Nucleus accumbens (tissue), 56 donors: Measurements from ENCODE around the gene LAMA2.

ENCODE experiments used
- DNase-seq, 56 donors: peaks; one replicate each; lab custom pipeline; 2025; lab: John Stamatoyannopoulos, UW

The LAMA2 gene

DNA sequence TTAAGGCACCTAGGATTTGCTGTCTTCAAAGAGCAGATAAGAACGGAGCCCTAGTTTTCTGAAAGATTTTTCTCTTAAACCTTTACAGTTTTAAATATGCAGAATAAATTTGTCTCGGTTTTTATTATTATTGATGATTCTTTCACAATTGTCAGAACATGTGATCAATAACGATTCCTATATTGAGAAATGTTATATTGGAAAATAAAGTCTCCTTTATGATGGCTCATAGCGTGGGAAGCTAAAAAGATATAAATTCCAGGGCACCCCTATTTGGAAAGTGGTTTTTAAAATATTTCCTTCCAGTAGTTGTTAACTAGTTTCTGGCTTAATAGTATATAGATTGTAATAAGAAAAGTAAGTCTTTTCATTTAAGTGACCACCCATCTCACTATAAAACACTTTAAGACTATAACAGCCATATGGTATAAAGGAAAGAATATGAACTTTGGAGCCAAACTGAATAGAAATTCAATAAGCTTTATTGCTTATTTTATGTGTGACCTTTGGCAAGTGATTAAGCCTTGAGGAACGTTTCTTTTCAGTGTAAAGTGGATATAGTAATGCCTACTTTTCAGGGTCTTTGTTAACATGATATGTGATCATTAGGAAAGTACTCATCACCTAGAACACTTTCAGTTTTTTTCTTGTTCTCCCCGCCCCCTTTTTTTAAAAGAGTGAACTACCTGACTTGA is 369.6 kb downstream of the LAMA2 start:
- DNase-seq = no peak

DNA sequence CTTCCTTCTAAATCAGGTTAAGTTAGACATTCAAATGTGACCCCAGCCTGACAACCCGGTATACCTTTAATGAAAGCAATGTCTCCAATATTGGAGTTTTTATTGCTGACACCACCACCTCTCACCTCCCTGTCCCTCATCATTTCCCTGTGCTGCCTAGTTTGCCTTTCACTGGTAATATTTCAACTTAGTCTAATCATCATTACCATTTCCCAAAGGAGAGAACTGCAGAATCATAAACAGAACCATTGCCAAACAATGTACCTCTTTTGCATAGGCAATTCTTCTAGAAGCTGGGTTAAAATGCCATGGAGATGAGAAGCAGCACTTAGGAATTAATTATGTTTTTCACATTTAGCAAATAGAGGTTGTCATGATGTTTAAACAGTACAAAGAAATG is 370.3 kb downstream of the LAMA2 start:
- DNase-seq = no peak

DNA sequence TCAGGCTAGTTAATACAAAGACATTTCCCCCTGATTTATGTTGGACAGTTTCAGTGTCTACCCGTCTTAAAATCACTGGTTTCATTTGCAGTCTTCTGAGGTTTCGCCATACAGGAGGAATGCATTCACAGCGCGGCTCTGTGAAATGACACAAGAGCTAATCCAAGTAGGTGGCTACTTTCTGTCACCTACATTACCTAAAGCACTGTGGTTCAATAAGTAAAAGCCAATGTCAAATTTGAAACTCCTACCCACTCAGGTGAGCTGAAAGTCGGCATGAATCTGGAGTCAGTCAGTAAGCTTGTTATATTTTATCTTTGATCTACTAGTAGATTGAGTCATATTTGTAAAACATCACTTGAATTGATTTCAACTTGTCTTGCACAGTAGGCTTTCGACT is 370.8 kb downstream of the LAMA2 start:
- no peak for DNase-seq

DNA sequence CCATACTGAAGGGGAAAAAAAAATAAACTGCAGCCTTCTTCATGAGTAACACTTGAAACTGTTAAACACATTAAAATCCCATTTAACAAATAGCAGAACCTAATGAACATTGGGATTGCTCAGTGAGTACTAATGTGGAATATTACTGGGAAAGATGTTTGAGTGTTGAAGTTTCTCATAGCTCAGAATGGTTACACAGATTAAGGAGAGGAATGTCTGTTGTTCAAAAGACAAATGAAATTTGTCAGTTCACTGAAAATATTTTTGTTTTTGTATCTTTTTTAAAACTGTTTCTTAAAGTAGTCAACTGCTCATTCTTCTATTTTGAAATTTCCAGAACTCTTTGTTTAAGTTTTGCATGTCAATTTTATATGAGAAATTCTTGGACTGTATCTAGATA is 374.3 kb downstream of the LAMA2 start:
- DNase-seq = no peak

DNA sequence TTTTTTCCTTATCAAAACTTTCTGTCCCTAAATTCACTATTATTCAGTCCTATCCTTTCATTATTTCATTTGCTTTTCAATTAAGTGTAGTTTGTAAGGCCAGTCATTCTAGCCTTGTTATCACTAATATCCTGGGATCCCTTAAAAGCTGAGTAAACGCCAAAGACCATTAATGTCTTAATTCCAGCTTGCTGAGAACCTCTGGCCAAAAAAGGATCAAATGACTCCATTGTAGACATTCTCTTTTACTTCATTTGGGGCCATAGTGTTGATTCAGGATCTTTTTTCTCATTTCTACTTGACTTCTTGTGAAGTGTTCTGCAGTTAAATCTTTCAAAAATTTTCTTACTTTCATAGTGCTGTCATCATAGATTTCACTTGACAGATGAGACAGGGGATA is 379.7 kb downstream of the LAMA2 start:
- no peak for DNase-seq

DNA sequence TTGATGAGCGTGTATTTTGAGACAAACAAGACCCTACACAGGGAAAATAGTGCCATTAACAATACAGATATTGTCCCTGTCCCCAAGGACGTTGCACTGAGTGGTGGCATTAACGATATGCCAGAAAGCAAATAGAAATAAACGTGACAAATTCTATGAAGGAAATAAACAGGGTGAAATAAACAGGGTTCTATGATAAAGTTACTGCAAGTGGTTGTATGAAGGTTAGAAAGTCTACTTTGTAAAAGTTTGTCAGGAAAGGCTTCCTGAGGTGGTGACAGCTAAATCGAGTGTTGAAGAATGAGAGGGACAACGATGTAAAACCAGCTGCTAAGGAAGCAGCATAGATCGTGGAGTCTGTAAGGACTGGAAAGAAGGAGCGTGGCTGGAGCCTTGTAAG is 380.2 kb downstream of the LAMA2 start:
- no peak for DNase-seq

DNA sequence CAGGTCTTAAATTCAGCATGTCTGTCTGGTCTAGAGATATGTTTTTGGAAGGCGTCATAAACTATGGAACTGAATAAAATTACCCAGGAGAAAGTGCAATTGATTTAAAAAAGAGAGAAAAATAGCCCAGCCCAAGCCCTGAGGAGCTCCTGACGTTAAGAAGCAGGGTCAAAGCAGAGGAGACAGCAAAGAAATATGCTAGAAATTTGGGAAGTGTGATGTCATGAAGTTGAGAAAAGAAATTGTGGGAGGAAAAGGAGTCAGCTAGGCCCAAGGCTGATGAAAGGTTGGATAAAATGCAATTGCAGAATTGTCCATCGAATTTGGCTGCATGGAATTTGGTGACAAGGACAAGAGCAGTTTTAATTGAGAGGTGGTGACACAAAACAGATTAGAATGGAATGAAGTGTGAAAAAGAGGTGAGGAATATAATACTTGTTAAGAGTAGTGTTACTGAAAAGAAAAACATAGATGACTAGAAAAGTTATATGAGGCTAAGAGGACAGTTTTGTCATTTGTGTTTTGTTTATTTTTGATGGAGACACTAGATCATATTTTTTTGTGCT is 381.6 kb downstream of the LAMA2 start:
- DNase-seq = no peak

DNA sequence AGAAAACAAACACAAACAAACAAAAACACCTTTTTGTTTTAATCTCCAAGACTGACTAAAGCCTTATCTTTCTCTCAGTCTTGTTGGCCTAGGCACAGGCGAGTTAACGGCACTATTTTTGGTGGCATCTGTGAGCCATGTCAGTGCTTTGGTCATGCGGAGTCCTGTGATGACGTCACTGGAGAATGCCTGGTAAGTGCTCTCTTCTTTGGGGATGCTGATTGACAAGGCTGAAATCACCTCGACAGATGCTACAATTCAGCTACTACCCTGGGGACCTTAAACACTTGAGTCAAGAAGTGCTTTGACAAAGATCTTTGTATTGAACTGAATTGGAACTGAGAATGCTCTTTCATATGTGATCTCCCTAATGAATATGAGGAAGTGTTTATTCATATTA is 384.1 kb downstream of the LAMA2 start:
- peak in 2 of 56 donors; percentile 1 to 43 for DNase-seq

DNA sequence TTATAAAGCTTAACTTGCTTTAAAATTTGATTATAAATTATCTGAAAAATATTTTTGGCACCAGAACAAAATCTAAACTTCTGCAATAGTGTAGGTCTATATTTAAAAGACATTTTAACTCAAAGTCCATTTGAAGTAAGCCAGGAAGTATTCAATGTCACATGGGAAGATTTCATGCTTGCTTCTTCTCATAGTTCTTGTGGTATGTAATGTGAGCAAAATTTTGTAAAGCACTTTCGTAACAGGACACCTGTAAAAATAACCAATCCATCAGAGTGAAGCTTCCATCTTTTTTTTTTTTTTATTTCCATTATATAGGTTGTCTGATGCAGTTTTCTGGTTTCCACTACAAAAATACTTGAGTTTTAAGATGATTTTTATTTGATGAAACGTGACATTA is 386.1 kb downstream of the LAMA2 start:
- DNase-seq = no peak

DNA sequence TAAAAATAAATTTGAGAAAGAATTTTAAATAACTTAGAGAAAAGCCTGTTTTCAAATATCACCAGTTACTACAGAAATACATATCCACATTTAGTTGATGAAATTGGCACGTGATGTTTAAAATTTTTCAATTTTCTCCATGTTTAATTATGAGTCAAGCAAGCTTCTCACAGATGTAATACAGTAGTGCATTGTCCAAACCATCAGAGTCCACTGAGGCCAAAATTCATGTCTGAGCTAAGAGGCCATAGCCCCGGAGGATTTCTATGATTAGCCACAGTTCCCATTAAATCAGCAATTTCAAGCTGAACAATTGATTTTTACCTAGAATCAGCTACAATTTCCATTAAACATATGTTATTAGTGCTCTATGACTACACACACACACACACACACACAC is 387.0 kb downstream of the LAMA2 start:
- DNase-seq = no peak

DNA sequence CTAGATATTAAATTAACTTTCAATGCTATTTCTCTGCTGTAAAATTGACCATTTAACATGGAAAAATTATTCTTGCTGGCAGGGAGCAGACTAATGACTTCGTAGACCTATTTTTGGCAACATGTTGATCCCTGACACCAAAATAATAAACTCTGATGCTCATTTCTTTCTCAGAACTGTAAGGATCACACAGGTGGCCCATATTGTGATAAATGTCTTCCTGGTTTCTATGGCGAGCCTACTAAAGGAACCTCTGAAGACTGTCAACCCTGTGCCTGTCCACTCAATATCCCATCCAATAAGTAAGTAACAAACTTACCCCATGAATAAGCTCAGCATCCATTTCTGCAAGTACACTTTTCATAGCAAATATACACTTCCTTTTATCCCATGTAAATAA is 387.5 kb downstream of the LAMA2 start:
- no peak for DNase-seq

DNA sequence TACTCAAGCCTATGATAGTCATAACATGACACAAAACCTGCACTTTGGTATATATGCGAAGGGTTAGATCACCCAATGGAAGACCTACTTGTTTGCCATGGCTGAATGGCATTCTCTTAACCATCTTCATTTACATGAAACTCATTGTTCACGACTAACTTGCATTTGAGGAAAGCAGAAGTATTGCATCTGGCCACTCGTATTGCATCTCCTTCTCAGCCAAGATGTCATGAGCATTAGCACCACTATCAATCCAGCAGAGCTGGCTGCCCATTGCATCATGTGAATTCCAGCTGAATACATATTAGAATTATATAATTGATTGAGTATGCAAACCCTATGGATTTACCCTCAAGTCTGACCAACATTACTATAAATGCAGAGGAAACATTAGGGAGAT is 390.2 kb downstream of the LAMA2 start:
- no peak for DNase-seq

DNA sequence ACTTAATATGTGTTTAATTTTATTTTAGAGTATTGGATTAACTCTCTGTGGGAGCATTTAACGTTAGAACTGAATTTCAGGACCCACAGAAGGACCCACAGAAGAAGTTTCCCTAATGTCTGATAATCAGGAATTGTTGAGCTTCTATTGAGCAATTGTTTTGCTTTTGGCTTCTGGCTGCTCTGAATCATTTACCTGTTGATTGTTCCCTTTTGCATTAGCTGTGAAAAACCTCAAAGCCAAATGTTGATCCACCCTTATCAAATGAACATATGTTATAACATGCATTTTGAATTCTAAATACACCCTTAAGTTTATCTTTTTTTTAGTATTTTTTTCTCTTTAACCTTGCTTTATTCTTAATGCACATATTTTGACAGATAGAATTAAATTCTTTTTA is 393.5 kb downstream of the LAMA2 start:
- no peak for DNase-seq

DNA sequence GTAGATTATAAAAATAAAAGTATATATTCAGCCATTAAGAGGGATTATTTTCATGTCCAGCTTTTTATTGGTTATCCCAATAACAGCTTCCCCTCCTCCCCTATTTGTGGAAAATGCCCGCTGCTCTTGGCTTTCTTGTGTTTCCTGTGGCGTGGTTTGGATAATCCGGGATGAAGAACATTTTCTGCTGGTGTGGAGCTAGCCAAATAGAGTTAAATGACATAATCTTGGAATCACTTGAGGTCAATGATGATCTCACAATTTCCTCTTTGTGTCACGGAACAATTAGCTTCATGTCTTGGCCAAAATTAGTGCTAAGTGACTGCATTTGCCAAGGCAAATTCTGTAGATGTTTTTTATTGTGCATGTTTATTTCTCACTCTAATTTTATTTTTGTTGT is 394.0 kb downstream of the LAMA2 start:
- peak in 9 of 56 donors; percentile 9 to 40 (median 31) for DNase-seq

DNA sequence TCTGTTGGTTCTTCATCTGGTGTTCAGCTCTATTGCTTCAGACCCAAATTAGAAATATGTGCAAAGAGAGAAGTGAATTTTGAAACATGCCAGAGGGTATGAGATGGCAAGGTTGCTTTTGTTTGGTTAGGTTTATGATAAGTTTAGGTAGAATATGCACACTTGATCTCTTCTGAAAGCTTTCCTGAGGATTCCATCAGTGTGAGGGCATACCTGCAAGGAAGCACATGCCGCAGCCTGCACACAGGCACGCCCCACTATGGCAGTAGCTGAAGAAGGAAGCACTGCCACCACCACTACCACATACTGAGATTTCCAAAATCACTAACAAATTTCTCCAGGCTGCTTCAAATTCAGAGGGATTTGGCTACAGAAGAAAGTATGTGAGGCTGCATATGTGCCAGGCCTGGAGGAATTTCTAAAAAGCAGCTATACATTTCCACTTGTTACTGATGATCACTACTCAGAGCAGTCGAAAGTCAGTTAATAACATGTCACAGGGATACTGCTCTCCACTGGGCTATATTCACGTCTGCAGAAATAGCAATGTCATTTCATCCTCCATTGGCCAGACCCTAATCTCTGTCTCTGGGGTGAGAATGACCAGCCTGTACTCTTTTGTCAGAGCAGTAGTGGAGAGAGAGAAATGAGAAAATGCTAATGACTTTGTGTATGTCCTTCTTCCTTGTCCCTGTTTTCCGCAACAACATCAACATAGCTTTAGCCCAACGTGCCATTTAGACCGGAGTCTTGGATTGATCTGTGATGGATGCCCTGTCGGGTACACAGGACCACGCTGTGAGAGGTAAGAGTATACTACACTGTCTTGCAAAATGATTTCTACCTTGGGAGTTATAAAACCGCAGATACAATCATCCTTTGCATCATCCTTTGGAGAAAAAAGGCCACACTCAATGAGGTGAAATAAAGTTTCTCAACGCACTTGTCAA is 396.7 kb downstream of the LAMA2 start:
- DNase-seq = no peak

DNA sequence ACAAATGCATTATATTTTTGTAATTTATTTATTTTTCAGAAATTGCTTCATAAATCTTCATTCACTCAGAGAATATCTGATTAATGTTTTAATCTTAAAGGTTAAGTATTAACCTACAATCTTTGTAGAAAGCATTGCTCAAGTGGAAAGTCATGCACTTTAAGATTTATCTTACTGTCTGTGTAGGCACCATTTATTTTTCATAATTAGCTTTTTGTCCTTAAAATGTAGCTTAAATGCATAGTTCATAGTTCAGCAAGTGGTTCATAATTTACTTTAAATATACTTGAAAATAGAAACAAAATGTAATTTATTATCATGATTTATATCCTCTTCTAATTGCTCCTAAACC is 397.3 kb downstream of the LAMA2 start:
- DNase-seq = no peak

DNA sequence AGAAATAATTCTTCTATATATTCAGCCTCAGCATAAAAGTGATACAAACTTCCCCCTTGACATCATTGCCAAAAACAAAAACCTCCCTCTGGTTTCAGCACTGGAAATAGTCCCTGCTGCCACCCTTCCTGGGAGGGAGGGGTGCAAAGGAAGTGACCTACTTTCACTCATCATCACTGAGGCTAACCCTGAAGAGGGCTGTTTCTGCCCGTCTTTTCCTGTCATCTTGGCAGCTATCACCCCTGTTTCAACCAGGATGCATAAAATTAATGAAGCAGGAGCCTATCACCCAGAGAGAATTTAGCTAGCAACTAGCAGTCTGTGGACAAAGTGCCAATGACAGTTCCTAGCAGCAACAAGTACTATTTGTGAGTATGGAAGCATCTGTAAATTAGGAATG is 397.8 kb downstream of the LAMA2 start:
- peak in 1 of 56 donors; percentile 12 for DNase-seq

DNA sequence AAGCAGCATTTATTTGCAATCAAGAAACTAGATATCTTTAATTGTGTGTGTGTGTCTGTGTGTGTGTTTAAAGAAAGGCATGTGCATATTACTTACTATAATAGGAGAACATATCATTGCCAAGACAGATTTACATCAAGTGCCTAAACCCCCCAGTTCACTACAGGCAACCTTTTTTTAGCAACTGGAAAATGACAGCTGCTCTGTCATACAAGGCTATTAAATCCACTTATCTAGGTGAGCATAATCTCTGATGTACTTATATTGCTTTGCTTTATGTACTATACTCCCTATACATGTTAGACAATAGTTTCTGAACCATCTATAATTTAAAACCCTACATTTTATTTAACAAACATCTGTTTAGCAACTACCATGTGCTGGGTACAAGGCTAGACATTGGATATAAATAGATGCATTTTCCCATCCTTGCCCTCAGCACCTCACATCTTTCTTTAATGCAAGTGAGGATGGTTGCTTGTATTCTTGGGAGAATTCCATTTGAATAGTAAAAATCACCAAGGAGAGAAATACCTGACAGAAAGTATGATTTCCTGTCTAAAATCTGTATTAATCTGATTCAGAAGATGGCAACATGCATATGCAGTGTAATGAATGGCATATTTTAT is 398.3 kb downstream of the LAMA2 start:
- no peak for DNase-seq

DNA sequence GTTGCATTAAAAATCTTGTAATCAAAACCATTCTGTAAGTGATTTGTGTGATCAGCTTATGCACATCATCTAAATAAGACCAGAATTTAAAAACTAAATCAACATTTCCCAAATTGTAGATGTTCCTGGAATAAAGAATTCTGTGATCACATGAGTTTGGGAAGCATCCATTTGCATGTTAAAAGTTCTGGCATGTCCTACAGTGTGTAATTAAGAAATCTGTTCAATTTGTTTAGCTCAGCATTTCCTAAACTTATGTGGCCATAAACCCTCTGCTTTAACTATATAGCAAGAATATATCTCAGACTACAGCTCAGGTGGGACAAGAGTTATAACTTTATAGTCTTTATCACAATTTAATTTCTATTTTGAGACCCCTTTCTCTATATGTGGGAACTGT is 399.1 kb downstream of the LAMA2 start:
- DNase-seq = no peak

DNA sequence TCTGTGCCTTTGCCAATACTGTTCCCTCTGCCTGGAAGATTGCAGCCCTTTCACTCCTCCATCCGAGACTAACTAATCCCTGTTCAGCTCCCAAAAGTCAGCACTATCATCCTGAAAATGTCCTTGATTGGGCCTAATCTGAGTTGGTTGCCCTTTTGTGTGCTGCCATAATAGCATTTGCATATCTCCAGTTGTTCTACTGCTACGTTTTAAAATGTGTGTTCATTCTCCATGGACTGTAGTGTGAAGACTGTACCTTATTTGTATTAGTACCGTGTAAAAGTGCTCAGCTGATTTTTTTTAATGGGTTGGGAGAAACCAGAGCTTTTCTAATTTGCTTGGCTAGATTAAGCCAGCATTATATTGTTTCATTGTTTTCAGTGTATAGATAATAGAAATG is 401.3 kb downstream of the LAMA2 start:
- peak in 1 of 56 donors; percentile 19 for DNase-seq
